GM12874 (cell line): ENCODE results near the gene LGR6.

Experiments used
- TF ChIP-seq, protein P1 (sequence below): IDR thresholded peaks from 2 replicates; pipeline ENCODE4 v1.5.1; 2011; ENCODE audit warnings: low read depth, mild to moderate bottlenecking, control low read depth, low read length, moderate library complexity; ENCODE audit not compliant: insufficient read depth

The LGR6 gene

DNA sequence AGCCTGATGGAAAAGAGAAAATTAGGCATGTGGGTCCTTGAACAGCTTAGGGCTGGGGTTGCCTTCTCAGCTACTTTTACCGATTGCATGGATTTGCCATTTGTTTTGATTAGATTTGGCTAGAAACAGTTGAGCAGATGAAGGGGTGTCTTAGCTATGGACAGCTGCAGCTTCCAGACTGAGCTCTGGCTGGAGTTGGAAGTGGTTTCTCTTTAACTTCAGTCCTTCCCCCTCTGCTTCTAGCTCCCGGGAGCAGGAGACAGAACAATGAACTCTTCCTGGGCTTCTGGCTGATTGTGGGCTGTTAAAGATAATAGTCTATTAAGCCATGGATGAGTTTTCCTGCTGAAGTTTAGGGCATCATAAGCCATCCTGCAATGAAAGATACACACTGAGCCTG is 97.4 kb downstream of the LGR6 start:
- TF ChIP-seq, protein P1, sequence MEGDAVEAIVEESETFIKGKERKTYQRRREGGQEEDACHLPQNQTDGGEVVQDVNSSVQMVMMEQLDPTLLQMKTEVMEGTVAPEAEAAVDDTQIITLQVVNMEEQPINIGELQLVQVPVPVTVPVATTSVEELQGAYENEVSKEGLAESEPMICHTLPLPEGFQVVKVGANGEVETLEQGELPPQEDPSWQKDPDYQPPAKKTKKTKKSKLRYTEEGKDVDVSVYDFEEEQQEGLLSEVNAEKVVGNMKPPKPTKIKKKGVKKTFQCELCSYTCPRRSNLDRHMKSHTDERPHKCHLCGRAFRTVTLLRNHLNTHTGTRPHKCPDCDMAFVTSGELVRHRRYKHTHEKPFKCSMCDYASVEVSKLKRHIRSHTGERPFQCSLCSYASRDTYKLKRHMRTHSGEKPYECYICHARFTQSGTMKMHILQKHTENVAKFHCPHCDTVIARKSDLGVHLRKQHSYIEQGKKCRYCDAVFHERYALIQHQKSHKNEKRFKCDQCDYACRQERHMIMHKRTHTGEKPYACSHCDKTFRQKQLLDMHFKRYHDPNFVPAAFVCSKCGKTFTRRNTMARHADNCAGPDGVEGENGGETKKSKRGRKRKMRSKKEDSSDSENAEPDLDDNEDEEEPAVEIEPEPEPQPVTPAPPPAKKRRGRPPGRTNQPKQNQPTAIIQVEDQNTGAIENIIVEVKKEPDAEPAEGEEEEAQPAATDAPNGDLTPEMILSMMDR: no peak

DNA sequence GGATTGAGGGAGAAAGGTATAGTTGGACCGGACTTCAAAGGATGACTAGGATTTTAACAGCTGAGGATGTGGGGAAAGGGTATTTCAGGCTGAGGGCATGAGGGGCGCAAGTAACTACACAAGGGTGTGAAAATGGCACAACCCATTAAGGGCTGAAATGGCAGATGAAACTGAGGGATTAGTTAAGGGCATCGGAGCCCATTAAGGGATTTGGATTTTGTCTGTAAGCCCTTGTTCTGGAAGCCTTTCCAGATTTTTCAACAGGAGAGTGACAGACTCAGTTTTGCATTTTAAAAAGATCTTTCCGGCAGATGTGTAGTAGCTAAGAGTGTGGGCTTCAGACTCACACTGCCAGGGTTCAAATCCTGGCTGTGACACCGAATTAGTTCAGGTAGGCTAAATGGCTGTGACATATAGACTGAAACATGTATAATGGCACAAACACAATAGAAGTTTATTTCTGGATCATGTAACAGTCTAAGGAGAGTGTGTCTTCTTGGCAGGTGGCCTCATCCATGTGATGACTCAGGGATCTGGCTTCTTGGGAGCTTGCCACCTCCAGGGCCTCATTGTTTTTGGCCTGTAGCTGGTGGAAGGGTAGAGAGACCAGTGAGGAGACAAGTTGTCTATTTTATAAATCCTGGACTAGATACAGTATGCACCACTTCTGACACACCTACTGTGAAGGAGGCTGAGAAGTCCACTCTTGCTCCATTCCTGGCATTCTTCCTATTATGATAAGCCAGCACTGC is 98.5 kb downstream of the LGR6 start:
- TF ChIP-seq, protein P1: no peak

DNA sequence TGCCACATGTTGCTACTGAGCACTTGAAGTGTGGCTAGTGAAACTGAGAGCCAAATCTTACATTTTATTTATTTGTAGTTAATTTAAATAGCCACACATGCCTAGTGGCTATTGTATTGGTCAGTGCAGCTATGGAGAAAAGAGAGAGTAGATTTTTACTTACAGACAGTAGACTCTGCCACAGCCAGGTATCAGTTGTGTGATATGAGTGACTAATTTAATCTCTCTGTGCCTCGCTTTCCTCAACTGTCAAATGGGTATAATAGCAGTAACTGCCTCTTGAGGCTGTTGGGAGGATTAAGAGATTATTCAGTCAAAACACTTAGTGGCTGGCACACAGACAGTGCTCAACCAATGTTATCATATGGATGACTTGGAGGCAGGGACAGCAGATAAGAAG is 99.2 kb downstream of the LGR6 start:
- TF ChIP-seq, protein P1: no peak

DNA sequence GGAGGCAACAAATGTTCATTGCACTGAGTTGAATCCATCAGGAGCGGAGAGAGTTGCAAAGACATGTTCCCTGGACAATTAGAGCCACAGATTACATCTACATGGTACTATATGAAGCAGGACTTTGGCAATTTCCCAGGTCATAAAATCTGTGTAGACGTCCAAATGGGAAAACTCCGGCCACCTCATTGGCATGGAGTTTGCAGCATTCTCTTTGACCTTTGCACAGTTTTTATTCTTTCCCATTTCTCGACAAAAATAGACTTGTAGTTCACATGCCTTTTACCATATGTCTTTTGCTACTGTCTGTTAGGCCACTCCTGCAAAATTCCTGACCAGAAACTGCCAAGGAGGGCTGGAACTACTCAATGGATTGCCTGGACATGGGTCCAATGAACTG is 100.0 kb downstream of the LGR6 start:
- TF ChIP-seq, protein P1: no peak

DNA sequence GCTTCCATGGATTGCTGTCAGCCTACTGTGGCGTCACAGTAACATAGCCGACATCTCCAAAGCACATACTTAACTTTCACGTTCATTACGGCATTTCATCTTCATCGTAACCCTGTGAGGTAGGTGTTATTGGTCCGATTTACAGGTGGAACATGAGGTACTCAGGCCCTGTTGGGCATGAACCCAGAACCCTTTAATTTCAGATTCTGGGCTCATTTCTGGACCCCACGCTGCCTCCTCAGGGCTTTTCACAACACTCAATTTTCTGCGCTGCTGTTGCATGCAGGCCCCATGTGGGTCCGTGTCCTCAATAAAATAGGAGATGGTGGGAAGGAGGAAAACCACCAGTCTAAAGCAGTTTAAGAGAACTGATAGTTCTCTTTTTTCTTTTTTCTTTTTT is 108.6 kb downstream of the LGR6 start:
- TF ChIP-seq, protein P1: no peak

DNA sequence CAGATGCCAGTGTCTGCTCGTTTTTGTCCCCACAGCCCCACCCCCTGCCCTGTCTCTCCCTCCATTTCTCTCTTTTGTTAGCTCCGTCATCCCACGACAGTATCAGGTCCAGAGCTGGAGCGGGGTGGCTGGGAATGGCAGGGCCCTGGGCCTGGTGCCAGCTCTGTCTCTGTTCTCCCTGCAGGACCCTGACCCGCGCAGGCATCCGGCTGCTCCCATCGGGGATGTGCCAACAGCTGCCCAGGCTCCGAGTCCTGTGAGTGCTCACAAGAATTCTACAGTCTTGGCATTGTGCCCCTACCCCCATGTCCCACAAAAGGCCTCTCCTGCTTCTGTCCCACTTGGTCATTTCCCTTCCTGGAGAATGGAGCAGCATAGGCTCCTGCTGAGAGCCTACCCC is 110.8 kb downstream of the LGR6 start:
- TF ChIP-seq, protein P1: no peak

DNA sequence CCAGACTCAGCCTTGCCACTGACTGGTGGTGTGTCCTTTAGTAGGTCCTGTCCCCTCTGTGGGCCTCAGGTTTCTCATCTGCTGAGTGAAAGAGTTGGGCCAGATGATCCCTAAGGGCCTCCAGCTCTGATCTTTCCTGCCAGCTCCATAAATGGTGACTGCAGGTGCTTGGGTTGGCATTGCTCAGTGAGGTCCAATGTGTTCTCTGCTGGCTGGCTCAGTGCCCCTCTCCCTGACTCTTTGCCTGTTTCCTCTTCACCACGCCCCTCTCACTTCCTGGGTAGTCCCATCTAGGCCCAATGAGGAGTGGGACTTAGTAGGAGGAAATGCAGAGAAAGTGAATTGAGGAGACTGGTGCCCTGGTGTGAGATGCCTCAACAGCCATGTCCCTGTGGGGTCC is 111.6 kb downstream of the LGR6 start:
- TF ChIP-seq, protein P1: no peak
